ENCODE results near the gene TOP3B. TPM values are rescaled to one million over a fixed set of nuclear protein-coding genes. Genes with fewer than 3 reads are reported as not detected.

Gene TOP3B
- polyA plus RNA-seq, result 22.7 TPM

- H3K9me3 Mint-ChIP-seq, result no peaks in the 10 kb centered on the region
- H3K27ac Mint-ChIP-seq, result peak within 1 kb of the TSS; percentile 59 to 92 (median 89)
- no peaks in the 10 kb centered on the region for H3K36me3 Mint-ChIP-seq
- H3K4me3 Mint-ChIP-seq, result peak within 1 kb of the TSS; percentile 88 to 95 (median 91)
- no peaks in the 10 kb centered on the region for H3K27me3 Mint-ChIP-seq
- peaks cover 21 to 29% (median 24%) of the 10 kb centered on the region in 3 donors for H3K4me1 Mint-ChIP-seq
These were observed at the start of gene TOP3B for GRCh38 chr22:21982338-21982965. Gene TOP3B (minus strand): TSS chr22:21982787. CDS start chr22:21975709, 7,078 bp downstream.

- peak overlapping the region; percentile 86 to 97 (median 92) for H3K4me3 Mint-ChIP-seq
- H3K4me1 Mint-ChIP-seq, result peaks cover 61 to 63% (median 62%) of the 10 kb centered on the region in 3 donors
- peak overlapping the region; percentile 71 to 98 (median 94) for H3K27ac Mint-ChIP-seq
- no peaks in the 10 kb centered on the region for H3K9me3 Mint-ChIP-seq
- H3K36me3 Mint-ChIP-seq, result no peaks in the 10 kb centered on the region
- H3K27me3 Mint-ChIP-seq, result no peaks in the 10 kb centered on the region
These were observed 48.8 kb upstream of the TOP3B start for GRCh38 chr22:22031183-22031945.

GRCh38 chr22:22030493-22031182 is 48.1 kb upstream of the TOP3B start:
- Mint-ChIP-seq H3K9me3 (no peaks in the 10 kb centered on the region), H3K27me3 (no peaks in the 10 kb centered on the region), H3K4me1 (peaks cover 59 to 62% (median 61%) of the 10 kb centered on the region in 3 donors), H3K27ac (peak overlapping the region; percentile 71 to 98 (median 94)), H3K4me3 (peak overlapping the region; percentile 86 to 97 (median 92)), H3K36me3 (no peaks in the 10 kb centered on the region)

DNA sequence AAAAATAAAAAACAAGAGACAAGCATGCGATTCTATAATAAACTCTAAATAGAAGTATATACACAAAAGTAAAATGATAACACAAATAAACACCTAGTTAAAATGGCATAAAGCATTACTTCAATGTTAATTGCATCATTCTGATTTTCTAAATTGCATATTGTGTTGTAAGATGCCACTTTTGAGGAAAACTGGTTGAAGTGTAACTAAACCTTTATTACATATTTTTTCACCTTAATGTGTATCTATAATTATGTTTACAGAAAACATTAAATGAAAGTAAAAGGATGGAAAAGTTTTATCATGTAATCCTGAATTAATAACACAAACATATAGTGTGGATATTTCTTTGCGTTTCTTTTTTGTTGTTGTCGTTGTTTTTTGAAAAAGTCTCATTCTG is 45.4 kb upstream of the TOP3B start:
- peak overlapping the region in 1 of 3 donors; percentile 29 for H3K27ac Mint-ChIP-seq
- H3K9me3 Mint-ChIP-seq, result no peaks in the 10 kb centered on the region
- H3K4me1 Mint-ChIP-seq, result peaks cover 52 to 67% (median 54%) of the 10 kb centered on the region in 3 donors
- H3K27me3 Mint-ChIP-seq, result no peaks in the 10 kb centered on the region
- no peak overlapping the region for H3K4me3 Mint-ChIP-seq
- H3K36me3 Mint-ChIP-seq, result no peaks in the 10 kb centered on the region

- no peaks in the 10 kb centered on the region for H3K27me3 Mint-ChIP-seq
- H3K27ac Mint-ChIP-seq, result peak overlapping the region; percentile 43 to 95 (median 91)
- peaks cover 37 to 60% (median 49%) of the 10 kb centered on the region in 3 donors for H3K4me1 Mint-ChIP-seq
- no peaks in the 10 kb centered on the region for H3K9me3 Mint-ChIP-seq
- H3K36me3 Mint-ChIP-seq, result peaks cover 2% of the 10 kb centered on the region
- peak overlapping the region; percentile 69 to 88 (median 87) for H3K4me3 Mint-ChIP-seq
These were observed 43.7 kb upstream of the TOP3B start for GRCh38 chr22:22026157-22026831.

DNA sequence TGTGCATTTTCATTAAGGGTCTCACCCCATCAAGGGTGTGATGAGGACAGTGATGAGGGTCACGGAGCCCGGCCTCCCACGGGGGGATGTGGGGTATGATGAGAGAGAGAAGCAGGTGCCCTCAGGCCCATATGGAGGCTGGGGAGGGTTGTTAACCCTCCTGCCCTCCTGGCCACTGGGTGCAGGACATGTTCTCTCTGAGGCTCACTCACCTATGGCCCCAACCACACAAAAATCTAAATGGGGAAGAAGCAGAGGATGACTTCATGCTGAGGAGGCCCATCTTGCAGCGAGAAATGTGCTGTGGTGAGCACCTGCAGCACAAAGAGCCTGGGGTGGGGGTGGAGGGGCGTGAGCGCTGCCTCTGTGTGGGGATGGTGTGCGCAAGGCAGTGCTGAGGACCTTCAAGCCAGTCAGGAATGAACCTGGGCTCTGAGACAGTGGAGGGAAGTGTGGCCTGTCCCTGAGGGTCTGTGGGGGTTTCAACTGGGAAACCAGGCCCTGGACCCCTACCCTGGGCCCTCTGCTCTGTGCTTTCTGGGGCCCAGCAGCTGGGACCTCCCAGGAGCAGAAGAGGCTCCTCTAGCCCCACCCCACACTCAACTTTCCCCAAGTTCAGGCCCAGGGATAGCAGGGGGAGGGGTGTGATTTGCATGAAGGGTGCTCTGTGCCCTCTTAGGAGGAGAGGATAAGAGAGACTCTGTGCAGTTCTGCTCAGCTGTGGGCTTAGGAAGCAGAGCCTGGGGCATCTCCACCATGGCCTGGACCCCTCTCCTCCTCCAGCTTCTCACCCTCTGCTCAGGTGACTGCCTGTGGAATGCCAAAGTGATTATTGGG is 43.0 kb upstream of the TOP3B start:
- H3K4me3 Mint-ChIP-seq, result peak overlapping the region; percentile 69 to 88 (median 87)
- H3K27ac Mint-ChIP-seq, result peak overlapping the region; percentile 43 to 95 (median 91)
- peaks cover 2% of the 10 kb centered on the region for H3K36me3 Mint-ChIP-seq
- peaks cover 30 to 53% (median 46%) of the 10 kb centered on the region in 3 donors for H3K4me1 Mint-ChIP-seq
- no peaks in the 10 kb centered on the region for H3K9me3 Mint-ChIP-seq
- H3K27me3 Mint-ChIP-seq, result no peaks in the 10 kb centered on the region

DNA sequence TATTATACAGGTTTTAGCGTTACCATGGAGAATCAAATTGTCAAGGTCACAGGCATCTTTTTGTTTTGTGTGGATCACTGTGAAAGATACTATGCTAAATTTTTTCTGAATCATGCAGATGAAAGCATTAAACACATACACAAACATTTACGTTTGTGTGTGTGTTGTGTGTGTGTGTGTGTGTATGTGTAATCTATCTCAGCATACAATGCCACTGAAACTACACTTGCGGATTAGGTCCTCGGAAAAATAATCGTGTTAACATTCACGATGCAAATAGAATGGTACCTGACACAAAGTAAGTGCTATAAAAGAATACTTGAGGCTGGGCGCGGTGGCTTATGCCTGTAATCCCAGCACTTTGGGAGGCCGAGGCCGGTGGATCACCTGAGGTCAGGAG is 41.9 kb upstream of the TOP3B start:
- peak overlapping the region in 1 of 3 donors; percentile 31 for H3K27ac Mint-ChIP-seq
- H3K9me3 Mint-ChIP-seq, result no peaks in the 10 kb centered on the region
- H3K27me3 Mint-ChIP-seq, result no peaks in the 10 kb centered on the region
- peaks cover 3% of the 10 kb centered on the region for H3K36me3 Mint-ChIP-seq
- peaks cover 21 to 45% (median 38%) of the 10 kb centered on the region in 3 donors for H3K4me1 Mint-ChIP-seq
- peak overlapping the region in 1 of 4 donors; percentile 16 for H3K4me3 Mint-ChIP-seq

GRCh38 chr22:22023581-22024137 is 41.1 kb upstream of the TOP3B start:
- Mint-ChIP-seq H3K27me3 (no peaks in the 10 kb centered on the region), H3K9me3 (no peaks in the 10 kb centered on the region), H3K36me3 (peaks cover 3% of the 10 kb centered on the region), H3K27ac (peak overlapping the region in 2 of 3 donors; percentile 44 to 89), H3K4me1 (peaks cover 21 to 45% (median 37%) of the 10 kb centered on the region in 3 donors), H3K4me3 (peak overlapping the region in 3 of 4 donors; percentile 13 to 76 (median 66))

DNA sequence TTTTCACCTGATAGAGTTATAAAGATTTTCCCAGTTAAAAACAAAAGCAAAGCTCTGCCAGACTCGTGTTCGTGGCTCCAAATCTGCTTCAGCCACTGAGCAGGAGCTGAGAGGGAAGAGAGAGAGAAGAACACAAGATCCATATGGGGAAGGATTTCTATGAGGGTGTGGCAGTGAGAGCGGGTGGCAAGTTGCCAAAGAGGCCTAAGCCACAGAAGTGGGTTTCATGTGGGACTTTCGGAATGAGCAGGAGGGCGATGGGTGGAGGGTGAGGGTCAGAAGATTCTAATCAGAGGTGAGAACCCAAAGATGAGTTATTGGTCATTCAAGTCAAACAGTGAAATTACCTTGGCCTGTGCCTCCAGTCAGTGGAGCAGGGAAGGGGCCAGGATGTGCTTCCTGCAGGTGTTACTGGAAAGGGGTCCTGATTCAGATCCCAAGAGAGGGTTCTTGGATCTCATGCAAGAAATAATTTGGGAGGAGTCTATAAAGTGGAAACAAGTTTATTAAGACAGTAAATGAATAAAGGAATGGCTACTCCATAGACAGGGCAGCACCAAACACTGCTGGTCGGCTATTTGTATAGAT is 40.5 kb upstream of the TOP3B start:
- peaks cover 3% of the 10 kb centered on the region for H3K36me3 Mint-ChIP-seq
- H3K4me3 Mint-ChIP-seq, result peak overlapping the region in 3 of 4 donors; percentile 65 to 73 (median 66)
- peak overlapping the region in 1 of 3 donors; percentile 89 for H3K27ac Mint-ChIP-seq
- no peaks in the 10 kb centered on the region for H3K27me3 Mint-ChIP-seq
- H3K4me1 Mint-ChIP-seq, result peaks cover 21 to 45% (median 35%) of the 10 kb centered on the region in 3 donors
- H3K9me3 Mint-ChIP-seq, result no peaks in the 10 kb centered on the region

DNA sequence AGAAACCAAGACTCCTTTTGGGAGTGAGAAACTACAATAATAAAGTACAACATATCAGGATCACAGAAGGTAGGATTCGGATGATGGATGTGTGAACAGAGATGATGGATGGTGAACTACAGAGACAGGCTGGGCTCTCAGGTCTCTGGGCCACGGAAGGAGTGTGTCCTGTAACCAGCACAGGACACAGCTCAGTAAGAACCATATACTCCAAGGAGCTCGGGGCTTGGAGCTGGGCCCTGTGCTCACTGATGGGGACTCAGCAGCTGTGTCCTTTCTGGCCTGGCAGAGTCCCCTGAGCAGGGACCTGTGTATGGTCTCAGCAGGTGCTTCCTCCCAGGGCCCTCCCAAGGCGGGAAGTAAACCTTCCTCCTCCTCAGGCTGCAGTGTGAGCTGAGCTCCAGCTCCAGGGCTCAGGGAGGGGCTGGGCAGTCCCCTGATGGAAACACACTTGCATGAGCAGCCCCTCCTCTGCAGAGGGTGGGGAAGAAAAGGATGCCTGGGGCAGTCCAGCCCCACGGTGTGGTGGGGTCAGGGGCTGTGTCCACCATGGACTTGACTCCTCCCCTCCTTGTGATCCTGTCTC is 39.8 kb upstream of the TOP3B start:
- Mint-ChIP-seq H3K36me3 (peaks cover 3% of the 10 kb centered on the region), H3K4me3 (peak overlapping the region in 3 of 4 donors; percentile 51 to 73 (median 66)), H3K27me3 (no peaks in the 10 kb centered on the region), H3K9me3 (no peaks in the 10 kb centered on the region), H3K4me1 (peaks cover 21 to 41% (median 35%) of the 10 kb centered on the region in 3 donors), H3K27ac (peak overlapping the region in 1 of 3 donors; percentile 89)

DNA sequence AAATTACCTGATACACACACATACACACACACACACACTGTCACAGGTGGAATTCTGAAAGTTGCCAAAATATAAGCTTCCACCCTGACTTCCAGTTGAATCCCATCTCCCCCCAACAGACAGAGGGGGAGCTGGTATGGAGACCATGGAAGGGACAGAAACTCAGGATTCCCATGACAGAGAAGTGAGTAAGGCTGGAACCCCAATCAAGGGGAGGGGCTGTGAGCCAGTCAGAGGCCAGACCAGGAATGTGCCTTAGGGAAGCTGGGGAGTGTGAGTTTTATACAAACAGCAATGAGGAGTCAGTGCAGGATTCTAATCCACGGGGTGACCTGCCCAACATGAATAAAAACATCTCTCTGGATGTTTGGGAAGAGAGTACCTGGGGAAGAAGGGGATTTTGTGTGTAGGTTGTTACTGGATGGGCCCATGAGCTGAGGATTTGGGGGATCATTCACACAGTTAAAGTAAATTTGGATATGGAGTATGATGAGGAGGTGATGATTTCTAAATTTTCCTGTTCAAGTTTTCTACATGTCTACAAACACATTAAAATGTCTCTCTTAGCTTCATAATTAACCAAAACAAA is 38.7 kb upstream of the TOP3B start:
- Mint-ChIP-seq H3K4me3 (peak overlapping the region in 1 of 4 donors; percentile 45), H3K4me1 (peaks cover 13 to 33% (median 29%) of the 10 kb centered on the region in 3 donors), H3K27ac (no peak overlapping the region), H3K36me3 (peaks cover 3% of the 10 kb centered on the region), H3K9me3 (no peaks in the 10 kb centered on the region), H3K27me3 (no peaks in the 10 kb centered on the region)

DNA sequence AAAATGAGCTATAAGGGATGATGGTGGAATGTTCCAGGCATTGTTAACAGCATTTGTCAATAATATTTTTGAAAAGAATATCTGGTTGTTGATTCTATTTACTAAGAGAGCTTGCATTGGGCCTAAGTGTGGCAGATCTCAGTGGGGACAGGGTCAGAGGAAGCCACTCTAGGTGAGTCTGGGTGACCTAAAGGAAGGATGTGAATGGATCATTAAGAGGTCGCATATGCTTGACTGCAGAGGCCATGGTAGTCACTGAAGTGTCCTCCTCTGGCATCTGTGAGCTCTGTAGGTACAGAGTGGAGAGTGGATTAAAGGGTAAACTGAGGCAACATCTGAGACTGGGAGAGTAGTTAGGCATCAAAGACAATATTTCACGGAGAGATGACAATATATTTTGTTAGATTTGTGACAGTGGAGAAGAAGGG is 37.9 kb upstream of the TOP3B start:
- Mint-ChIP-seq H3K9me3 (no peaks in the 10 kb centered on the region), H3K4me3 (no peak overlapping the region), H3K36me3 (peaks cover 3% of the 10 kb centered on the region), H3K27ac (peak overlapping the region in 1 of 3 donors; percentile 88), H3K27me3 (no peaks in the 10 kb centered on the region), H3K4me1 (peaks cover 8 to 25% (median 23%) of the 10 kb centered on the region in 3 donors)
